Liver (tissue), 9 donors: ENCODE data around the gene KIF3C. TPM values are rescaled to one million over a fixed set of nuclear protein-coding genes. Genes with fewer than 3 reads are reported as not detected.
"Not testable (repeated sequence)": the region's sequence is repeated elsewhere in the genome, so short reads cannot be mapped to it uniquely, and the experiment has no call there.

Experiments
- DNase-seq: peaks from one replicate; pipeline ENCODE4 v3.0.0-alpha.2; 2017; ENCODE audit warnings: low spot score
- H3K27ac ChIP-seq, 2 donors: one replicate each; pipeline ENCODE4 v1.7.0; 2013; ENCODE audit warnings: inconsistent platforms in 2 of 2, low read length in 2 of 2, control low read depth in 1 of 2, low read depth in 1 of 2, mild to moderate bottlenecking in 1 of 2
- H3K27me3 ChIP-seq, 4 donors: one replicate each; pipeline versions ENCODE4 v1.6.1 to v1.7.0; 2013; ENCODE audit warnings: low read length in 3 of 4, inconsistent platforms in 1 of 4, mild to moderate bottlenecking in 1 of 4, moderate library complexity in 1 of 4; ENCODE audit not compliant: control insufficient read depth in 4 of 4, insufficient read depth in 4 of 4
- H3K36me3 ChIP-seq, 4 donors: one replicate each; pipeline versions ENCODE4 v1.6.1 to v1.7.0; 2013; ENCODE audit warnings: low read length in 3 of 4, mild to moderate bottlenecking in 3 of 4, low read depth in 1 of 4, moderate library complexity in 1 of 4; ENCODE audit not compliant: control insufficient read depth in 4 of 4, insufficient read depth in 3 of 4
- H3K4me1 ChIP-seq, 4 donors: one replicate each; pipeline versions ENCODE4 v1.6.1 to v1.7.0; 2013; ENCODE audit warnings: low read length in 3 of 4, mild to moderate bottlenecking in 3 of 4, moderate library complexity in 1 of 4; ENCODE audit not compliant: control insufficient read depth in 4 of 4, insufficient read depth in 4 of 4
- H3K4me3 ChIP-seq, 3 donors: one replicate each; pipeline versions ENCODE4 v1.6.1 to v1.7.0; 2013; ENCODE audit warnings: low read length in 3 of 3, control low read depth in 1 of 3, low read depth in 1 of 3, mild to moderate bottlenecking in 1 of 3
- H3K9ac ChIP-seq, 2 donors: one replicate each; pipeline ENCODE4 v1.7.0; 2013; ENCODE audit warnings: low read length in 2 of 2, mild to moderate bottlenecking in 2 of 2, moderate library complexity in 2 of 2, control low read depth in 1 of 2, low read depth in 1 of 2
- H3K9me3 ChIP-seq, 4 donors: one replicate each; pipeline versions ENCODE4 v1.6.1 to v1.7.0; 2013; ENCODE audit warnings: low read length in 3 of 4; ENCODE audit not compliant: control insufficient read depth in 4 of 4
- ATF3 ChIP-seq: IDR thresholded peaks from 2 replicates; pipeline ENCODE4 v1.6.1; 2016; ENCODE audit warnings: antibody characterized with exemption
- CTCF ChIP-seq: fragments of 150-350 bp; IDR thresholded peaks from 2 replicates; pipeline ENCODE4 v1.5.1; 2017; ENCODE audit warnings: improper control_type of control experiment, low read depth, low read length; ENCODE audit not compliant: missing input control
- EGR1 ChIP-seq, 2 donors: IDR thresholded peaks; 2 replicates each; pipeline ENCODE4 v1.6.1; 2016 to 2018; ENCODE audit warnings: antibody characterized with exemption in 2 of 2, low read depth in 2 of 2
- FOXA2 ChIP-seq: IDR thresholded peaks from 2 replicates; pipeline ENCODE4 v1.6.1; 2016; ENCODE audit warnings: antibody characterized with exemption
- GABPA ChIP-seq, 2 donors: IDR thresholded peaks in 1 of 2; conservative IDR thresholded peaks in 1 of 2; 2 replicates each; pipeline ENCODE4 v1.6.1; 2016; ENCODE audit warnings: antibody characterized with exemption in 2 of 2, mild to moderate bottlenecking in 1 of 2, moderate library complexity in 1 of 2
- HNF4A ChIP-seq, 2 donors: conservative IDR thresholded peaks; 2 replicates each; pipeline ENCODE4 v1.6.1; 2016; ENCODE audit warnings: antibody characterized with exemption in 2 of 2, mild to moderate bottlenecking in 2 of 2
- HNF4G ChIP-seq: IDR thresholded peaks from 2 replicates; pipeline ENCODE4 v1.6.1; 2016; ENCODE audit warnings: antibody characterized with exemption
- MAX ChIP-seq: IDR thresholded peaks from 2 replicates; pipeline ENCODE4 v1.6.1; 2016; ENCODE audit warnings: antibody characterized with exemption
- NR2F2 ChIP-seq: IDR thresholded peaks from 2 replicates; pipeline ENCODE4 v1.6.1; 2016; ENCODE audit warnings: antibody characterized with exemption
- RAD21 ChIP-seq, 2 donors: IDR thresholded peaks; 2 replicates each; pipeline ENCODE4 v1.6.1; 2016; ENCODE audit warnings: antibody characterized with exemption in 2 of 2, mild to moderate bottlenecking in 2 of 2
- REST ChIP-seq: IDR thresholded peaks from 2 replicates; pipeline ENCODE4 v1.6.1; 2016; ENCODE audit warnings: antibody characterized with exemption, mild to moderate bottlenecking
- RXRA ChIP-seq, 2 donors: IDR thresholded peaks; 2 replicates each; pipeline ENCODE4 v1.6.1; 2017 to 2018; ENCODE audit warnings: antibody characterized with exemption in 2 of 2, mild to moderate bottlenecking in 1 of 2
- SP1 ChIP-seq: IDR thresholded peaks from 2 replicates; pipeline ENCODE4 v1.6.1; 2018; ENCODE audit warnings: antibody characterized with exemption, mild to moderate bottlenecking
- TAF1 ChIP-seq: conservative IDR thresholded peaks from 2 replicates; pipeline ENCODE4 v1.6.1; 2016; ENCODE audit warnings: antibody characterized with exemption, mild to moderate bottlenecking
- YY1 ChIP-seq: IDR thresholded peaks from 2 replicates; pipeline ENCODE4 v1.6.1; 2016; ENCODE audit warnings: antibody characterized with exemption, mild to moderate bottlenecking
- WGBS: extraction: QIAGEN DNeasy Blood & Tissue Kit; methylation state at CpG from one replicate; pipeline ENCODE4 v1.1.7; 2013; 5-methylcytosine and 5-hydroxymethylcytosine counted together
- polyA plus RNA-seq, 2 donors: library from polyadenylated mRNA; stranded (reverse) in 1 of 2; unstranded in 1 of 2; fragments of 200-250 nt in 1 of 2; fragments of >200 nt in 1 of 2; fragmentation: Nextera tagmentation in 1 of 2; extraction: Ambion mirVana in 1 of 2; gene quantifications; one replicate each; pipeline versions ENCODE4 v1.2.1 to v1.2.3, GENCODE V29; 2013 to 2015
- total RNA-seq, 2 donors: library from RNA; depleted of rRNA; stranded (reverse); fragments of >200 nt; gene quantifications; one replicate each; pipeline ENCODE4 v1.2.3, GENCODE V29; 2014
- donor health status: healthy.
- donor health status: healthy.
- donor health status: healthy.
- donor health status: healthy.
- donor health status: healthy.

The KIF3C gene
- total and polyA plus RNA-seq, 4 donors = 0.26 to 0.93 (median 0.67) TPM

GRCh38 chr2:25960920-25961319 lies 21.4 kb downstream of the KIF3C start:
- H3K4me3 ChIP-seq = no peak overlapping the region
- H3K9me3 ChIP-seq = no peaks in the 10 kb centered on the region
- H3K9ac ChIP-seq = no peak overlapping the region
- H3K36me3 ChIP-seq = no peaks in the 10 kb centered on the region
- 67% methylated on average over 2 of the region's 2 CpGs for WGBS
- H3K4me1 ChIP-seq = peaks cover 0 to 3% (median under 1%) of the 10 kb centered on the region in 4 donors
- no peaks in the 10 kb centered on the region for H3K27me3 ChIP-seq
- H3K27ac ChIP-seq = no peak overlapping the region
- DNase-seq = no peak
- TF ChIP-seq EGR1 (IDR thresholded peaks at IDR 0.05; ENCODE audit: low read depth in 2 of 2) (peak; percentile 69 to 76), NR2F2 (peak; percentile 90), CTCF (no peak), SP1 (peak; percentile 38), MAX (peak; percentile 82), RAD21 (IDR thresholded peaks at IDR 0.05) (peak in 1 of 2 donors; percentile 11), GABPA (IDR thresholded peaks at IDR 0.05 in 1 of 2, conservative IDR thresholded peaks at IDR 0.05 in 1 of 2) (no peak), RXRA (IDR thresholded peaks at IDR 0.05) (peak; percentile 47 to 48)

GRCh38 chr2:25960396-25960795 lies 21.9 kb downstream of the KIF3C start:
- 88% methylated on average over 4 of the region's 4 CpGs for WGBS
- no peaks in the 10 kb centered on the region for H3K27me3 ChIP-seq
- DNase-seq = no peak
- H3K9me3 ChIP-seq = no peaks in the 10 kb centered on the region
- peaks cover 0 to 3% (median under 1%) of the 10 kb centered on the region in 4 donors for H3K4me1 ChIP-seq
- H3K4me3 ChIP-seq = no peak overlapping the region
- H3K36me3 ChIP-seq = no peaks in the 10 kb centered on the region
- no peak for TF ChIP-seq FOXA2
- TF ChIP-seq GABPA (IDR thresholded peaks at IDR 0.05 in 1 of 2, conservative IDR thresholded peaks at IDR 0.05 in 1 of 2) = no peak
- no peak for TF ChIP-seq MAX
- TF ChIP-seq NR2F2 = no peak
- no peak for TF ChIP-seq SP1
- no peak for TF ChIP-seq HNF4A (conservative IDR thresholded peaks at IDR 0.05)
- no peak for TF ChIP-seq ATF3
- TF ChIP-seq YY1 = no peak
- TF ChIP-seq HNF4G = no peak
- no peak for TF ChIP-seq EGR1 (IDR thresholded peaks at IDR 0.05; ENCODE audit: low read depth in 2 of 2)
- no peak for TF ChIP-seq REST
- TF ChIP-seq CTCF = no peak
- TF ChIP-seq RXRA (IDR thresholded peaks at IDR 0.05) = no peak
- TF ChIP-seq RAD21 (IDR thresholded peaks at IDR 0.05) = no peak
- no peak for TF ChIP-seq TAF1
- no peak overlapping the region for H3K9ac ChIP-seq
- no peak overlapping the region for H3K27ac ChIP-seq

GRCh38 chr2:25958611-25959010 lies 23.7 kb downstream of the KIF3C start:
- 97% methylated on average over 12 of the region's 12 CpGs for WGBS
- not testable (repeated sequence) for H3K4me1 ChIP-seq, H3K27ac ChIP-seq

More at GRCh38 chr2:25958611-25959010, 23.7 kb downstream of the KIF3C start:
- H3K9ac ChIP-seq, H3K36me3 ChIP-seq, DNase-seq, H3K27me3 ChIP-seq, H3K4me3 ChIP-seq, H3K9me3 ChIP-seq: not testable (repeated sequence)
